ENCODE results near the gene C6orf47.

GRCh38 chr6:31690231-31691077, 29.9 kb upstream of the C6orf47 start:
- TF ChIP-seq PATZ1 (CRISPR knock-in tag; IDR thresholded peaks at IDR 0.05; ENCODE audit: borderline replicate concordance) (no peak), POU6F1 (CRISPR knock-in tag; IDR thresholded peaks at IDR 0.05; ENCODE audit: borderline replicate concordance, low read depth) (no peak), ZNF8 (CRISPR knock-in tag; IDR thresholded peaks at IDR 0.05) (no peak), ZFP3 (CRISPR knock-in tag; IDR thresholded peaks at IDR 0.05) (no peak), TOX (CRISPR knock-in tag; IDR thresholded peaks at IDR 0.05; ENCODE audit: borderline replicate concordance) (no peak), GLIS3 (CRISPR knock-in tag; IDR thresholded peaks at IDR 0.05) (no peak), CSDC2 (CRISPR knock-in tag; IDR thresholded peaks at IDR 0.05) (no peak), ISL1 (CRISPR knock-in tag; IDR thresholded peaks at IDR 0.05) (no peak), RARB (CRISPR knock-in tag; IDR thresholded peaks at IDR 0.05) (no peak), ZNF70 (CRISPR knock-in tag; IDR thresholded peaks at IDR 0.05) (no peak), CREB5 (CRISPR knock-in tag; IDR thresholded peaks at IDR 0.05; ENCODE audit: low read depth) (no peak), ZFP30 (CRISPR knock-in tag; IDR thresholded peaks at IDR 0.05) (no peak), OSR1 (CRISPR knock-in tag; IDR thresholded peaks at IDR 0.05) (no peak)

Measured in SK-N-SH treated with all-trans-retinoic acid at 6 μM for 48 hours (cell line).